ENCODE results near the gene NKX6-1. TPM values are rescaled to one million over a fixed set of nuclear protein-coding genes. Genes with fewer than 3 reads are reported as not detected.

Gene NKX6-1
- total RNA-seq, 1 donor from 2014 or later: 1.1 TPM

GRCh38 chr4:84498203-84498934, 723 bp downstream of the NKX6-1 start:
- no peak for ATAC-seq

- no peak for ATAC-seq
These were observed 1.4 kb downstream of the NKX6-1 start for GRCh38 chr4:84497504-84498202.

- ATAC-seq: no peak
These were observed 2.2 kb downstream of the NKX6-1 start for GRCh38 chr4:84496706-84497503.

GRCh38 chr4:84496331-84496705, 2.8 kb downstream of the NKX6-1 start:
- ATAC-seq: no peak

GRCh38 chr4:84495794-84496261, 3.3 kb downstream of the NKX6-1 start:
- ATAC-seq: no peak

- no peak for ATAC-seq
These were observed 3.8 kb downstream of the NKX6-1 start for GRCh38 chr4:84495118-84495793.

GRCh38 chr4:84494531-84494930, 4.6 kb downstream of the NKX6-1 start:
- ATAC-seq: no peak

GRCh38 chr4:84494076-84494475, 5.0 kb downstream of the NKX6-1 start:
- no peak for ATAC-seq

GRCh38 chr4:84493092-84493850, 5.8 kb downstream of the NKX6-1 start:
- no peak for ATAC-seq

- ATAC-seq: no peak
These were observed 6.4 kb downstream of the NKX6-1 start for GRCh38 chr4:84492737-84493091.

- no peak for ATAC-seq
These were observed 6.8 kb downstream of the NKX6-1 start for GRCh38 chr4:84492290-84492689.

- ATAC-seq: no peak
These were observed 7.6 kb downstream of the NKX6-1 start for GRCh38 chr4:84491481-84491880.

- no peak for ATAC-seq
These were observed 8.4 kb downstream of the NKX6-1 start for GRCh38 chr4:84490663-84491062.

- ATAC-seq: no peak
These were observed 14.9 kb downstream of the NKX6-1 start for GRCh38 chr4:84484236-84484635.

- no peak for ATAC-seq
These were observed 15.4 kb downstream of the NKX6-1 start for GRCh38 chr4:84483688-84484087.

GRCh38 chr4:84482564-84483563, 16.2 kb downstream of the NKX6-1 start:
- peak; percentile 55 for ATAC-seq

- ATAC-seq: no peak
These were observed 17.2 kb downstream of the NKX6-1 start for GRCh38 chr4:84481860-84482245.

- ATAC-seq: no peak
These were observed 17.8 kb downstream of the NKX6-1 start for GRCh38 chr4:84481077-84481859.

GRCh38 chr4:84480082-84480481, 19.0 kb downstream of the NKX6-1 start:
- no peak for ATAC-seq

GRCh38 chr4:84479663-84480062, 19.4 kb downstream of the NKX6-1 start:
- ATAC-seq: no peak

All from esophagus mucosa (tissue), 1 donor.